WTC11 (cell line): Measurements from ENCODE around the gene DCAF11. TPM values are rescaled to one million over a fixed set of nuclear protein-coding genes. Genes with fewer than 3 reads are reported as not detected.

Source experiments
- ATAC-seq: fragments of 200-7000 bp; cut with Tn5 transposase; 2 replicates; pipeline ENCODE4 v1.10.0; 2021; ENCODE audit warnings: mild to moderate bottlenecking, moderate library complexity
- CTCF ChIA-PET: fragments of 300-600 bp; sonication (Branson Sonifier 250); formaldehyde crosslinking; loops from one replicate; lab custom pipeline; 2021; ENCODE audit warnings: antibody characterized with exemption; lab: Charles Lee
- POLR2A ChIA-PET: fragments of 350-600 bp; sonication (Branson Sonifier 250); formaldehyde crosslinking; loops from one replicate; lab custom pipeline; 2021; ENCODE audit warnings: antibody characterized with exemption; lab: Charles Lee
- DNase-seq: peaks from one replicate; pipeline ENCODE4 v3.0.0; 2021; ENCODE audit warnings: low spot score
- H3K27ac Mint-ChIP-seq: 2 replicates; pipeline ENCODE4 v1.8.0; 2021; ENCODE audit warnings: mixed read lengths
- H3K27me3 Mint-ChIP-seq: 2 replicates; pipeline ENCODE4 v1.8.0; 2021; ENCODE audit warnings: low read depth, mild to moderate bottlenecking, moderate library complexity, mixed read lengths
- H3K36me3 Mint-ChIP-seq: 2 replicates; pipeline ENCODE4 v1.8.0; 2021; ENCODE audit warnings: mixed read lengths
- H3K4me1 Mint-ChIP-seq: 2 replicates; pipeline ENCODE4 v1.8.0; 2022; ENCODE audit warnings: mixed read lengths
- H3K4me3 Mint-ChIP-seq: 2 replicates; pipeline ENCODE4 v1.8.0; 2021; ENCODE audit warnings: mild to moderate bottlenecking, moderate library complexity, mixed read lengths
- H3K9me3 Mint-ChIP-seq: 2 replicates; pipeline ENCODE4 v1.8.0; 2021; ENCODE audit warnings: mixed read lengths
- ARID4B ChIP-seq: sonication (generic); formaldehyde crosslinking; IDR thresholded peaks from 2 replicates; pipeline ENCODE4 v1.8.0; 2023; ENCODE audit warnings: missing genetic modification reagents, mild to moderate bottlenecking, borderline replicate concordance
- E2F1 ChIP-seq: sonication (generic); formaldehyde crosslinking; IDR thresholded peaks from 2 replicates; pipeline ENCODE4 v1.8.0; 2022; ENCODE audit warnings: mild to moderate bottlenecking, missing genetic modification reagents
- ELF4 ChIP-seq: sonication (generic); formaldehyde crosslinking; IDR thresholded peaks from 2 replicates; pipeline ENCODE4 v1.8.1; 2022; ENCODE audit warnings: low read depth, mild to moderate bottlenecking, moderate library complexity, missing genetic modification reagents
- ERG ChIP-seq: fragments of 250-450 bp; sonication (Bioruptor Pico); IDR thresholded peaks from 2 replicates; pipeline ENCODE4 v1.8.0; 2021; ENCODE audit warnings: mild to moderate bottlenecking
- ETV6 ChIP-seq: sonication (generic); formaldehyde crosslinking; IDR thresholded peaks from 2 replicates; pipeline ENCODE4 v1.8.1; 2022; ENCODE audit warnings: mild to moderate bottlenecking, missing genetic modification reagents
- HMGXB4 ChIP-seq: sonication (generic); formaldehyde crosslinking; IDR thresholded peaks from 2 replicates; pipeline ENCODE4 v1.8.1; 2023; ENCODE audit warnings: mild to moderate bottlenecking, moderate library complexity, missing genetic modification reagents
- IRF2 ChIP-seq: sonication (generic); formaldehyde crosslinking; IDR thresholded peaks from 2 replicates; pipeline ENCODE4 v1.8.0; 2022; ENCODE audit warnings: low read depth, missing genetic modification reagents, borderline replicate concordance
- MYBL2 ChIP-seq: sonication (generic); formaldehyde crosslinking; IDR thresholded peaks from 2 replicates; pipeline ENCODE4 v1.8.1; 2023; ENCODE audit warnings: mild to moderate bottlenecking, moderate library complexity, missing genetic modification reagents
- NR2C2 ChIP-seq: sonication (generic); formaldehyde crosslinking; IDR thresholded peaks from 2 replicates; pipeline ENCODE4 v1.8.0; 2022; ENCODE audit warnings: mild to moderate bottlenecking, missing genetic modification reagents
- SP1 ChIP-seq: sonication (generic); formaldehyde crosslinking; conservative IDR thresholded peaks from 2 replicates; pipeline ENCODE4 v1.8.1; 2022; ENCODE audit warnings: missing genetic modification reagents
- USF1 ChIP-seq: sonication (generic); formaldehyde crosslinking; IDR thresholded peaks from 2 replicates; pipeline ENCODE4 v1.8.0; 2022; ENCODE audit warnings: mild to moderate bottlenecking, missing genetic modification reagents
- ZNF219 ChIP-seq: sonication (generic); formaldehyde crosslinking; IDR thresholded peaks from 2 replicates; pipeline ENCODE4 v1.8.0; 2023; ENCODE audit warnings: missing genetic modification reagents, mild to moderate bottlenecking, borderline replicate concordance
- ZNF232 ChIP-seq: sonication (generic); formaldehyde crosslinking; IDR thresholded peaks from 2 replicates; pipeline ENCODE4 v1.8.0; 2022; ENCODE audit warnings: mild to moderate bottlenecking, missing genetic modification reagents
- ZNF425 ChIP-seq: fragments of 250-450 bp; sonication (Bioruptor Pico); conservative IDR thresholded peaks from 2 replicates; pipeline ENCODE4 v1.9.0; 2021; ENCODE audit warnings: mild to moderate bottlenecking
- ZNF512 ChIP-seq: sonication (generic); formaldehyde crosslinking; IDR thresholded peaks from 2 replicates; pipeline ENCODE4 v1.8.1; 2022; ENCODE audit warnings: missing genetic modification reagents, borderline replicate concordance
- ZSCAN18 ChIP-seq: fragments of 250-450 bp; sonication (Bioruptor Pico); IDR thresholded peaks from 2 replicates; pipeline ENCODE4 v2.1.2; 2022; ENCODE audit warnings: mild to moderate bottlenecking, moderate library complexity
- total RNA-seq: library from RNA; stranded (reverse); gene quantifications from 3 replicates; pipeline ENCODE4 v1.2.3, GENCODE V29; 2021

Gene DCAF11
- total RNA-seq, 1 experiment from 2014 or later: 73.6 TPM

GRCh38 chr14:24086193-24086955 lies 28.2 kb upstream of the DCAF11 start:
- Mint-ChIP-seq H3K4me3 (no peak overlapping the region), H3K27me3 (peaks cover 24% of the 10 kb centered on the region), H3K36me3 (no peaks in the 10 kb centered on the region), H3K4me1 (peaks cover 17% of the 10 kb centered on the region), H3K27ac (no peak overlapping the region), H3K9me3 (no peaks in the 10 kb centered on the region)
- DNase-seq (no peak), ATAC-seq (no peak)
- TF ChIP-seq ERG (CRISPR knock-in tag) (no peak), ZNF425 (CRISPR knock-in tag) (no peak), IRF2 (CRISPR knock-in tag) (no peak), ELF4 (CRISPR knock-in tag) (no peak), E2F1 (CRISPR knock-in tag) (no peak), ETV6 (no peak), ZNF232 (no peak), HMGXB4 (no peak), ZSCAN18 (CRISPR knock-in tag) (no peak), ZNF512 (CRISPR knock-in tag) (no peak), ZNF219 (CRISPR knock-in tag) (no peak), NR2C2 (CRISPR knock-in tag) (no peak), USF1 (no peak)
- ChIA-PET POLR2A (no interaction called here), CTCF (interaction anchor here (1.2 to 2.7 kb wide), 3 partner anchors 22 to 31 kb away, joined by 3 to 17 read pairs (median 7); no protein-coding TSS in a partner anchor)

GRCh38 chr14:24087004-24087403 lies 27.6 kb upstream of the DCAF11 start:
- ChIA-PET CTCF (interaction anchor here (1.2 to 2.7 kb wide), 3 partner anchors 22 to 31 kb away, joined by 3 to 17 read pairs (median 7); no protein-coding TSS in a partner anchor), POLR2A (no interaction called here)
- ATAC-seq (no peak), DNase-seq (no peak)
- Mint-ChIP-seq H3K4me1 (peaks cover 14% of the 10 kb centered on the region), H3K4me3 (no peak overlapping the region), H3K27ac (no peak overlapping the region), H3K27me3 (peaks cover 21% of the 10 kb centered on the region), H3K36me3 (no peaks in the 10 kb centered on the region), H3K9me3 (no peaks in the 10 kb centered on the region)
- TF ChIP-seq SP1 (CRISPR knock-in tag) (no peak), MYBL2 (no peak), ZNF425 (CRISPR knock-in tag) (no peak), ARID4B (CRISPR knock-in tag) (no peak)
